ENCODE data around the gene ADK.

DNA sequence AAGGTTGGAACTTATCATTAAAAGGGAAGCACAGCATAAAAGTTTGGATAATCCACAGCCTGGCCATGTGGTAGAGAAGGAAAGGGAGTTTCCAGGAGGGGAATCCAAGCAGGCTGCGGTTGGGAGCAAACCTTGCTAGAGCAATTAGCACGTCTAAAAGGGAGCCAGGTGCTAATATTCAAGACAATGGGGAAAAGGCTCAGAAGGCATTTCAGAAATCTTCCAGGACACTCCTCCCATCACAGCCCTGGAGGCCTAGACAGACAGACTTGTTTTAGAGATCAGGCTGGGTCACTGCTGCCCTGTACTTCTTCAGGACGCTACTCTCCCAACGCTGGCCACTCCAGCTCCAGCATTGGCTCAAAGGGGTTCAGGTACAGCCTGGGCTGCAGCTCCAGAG lies 579.2 kb downstream of the ADK start:
- TF ChIP-seq, protein P1, sequence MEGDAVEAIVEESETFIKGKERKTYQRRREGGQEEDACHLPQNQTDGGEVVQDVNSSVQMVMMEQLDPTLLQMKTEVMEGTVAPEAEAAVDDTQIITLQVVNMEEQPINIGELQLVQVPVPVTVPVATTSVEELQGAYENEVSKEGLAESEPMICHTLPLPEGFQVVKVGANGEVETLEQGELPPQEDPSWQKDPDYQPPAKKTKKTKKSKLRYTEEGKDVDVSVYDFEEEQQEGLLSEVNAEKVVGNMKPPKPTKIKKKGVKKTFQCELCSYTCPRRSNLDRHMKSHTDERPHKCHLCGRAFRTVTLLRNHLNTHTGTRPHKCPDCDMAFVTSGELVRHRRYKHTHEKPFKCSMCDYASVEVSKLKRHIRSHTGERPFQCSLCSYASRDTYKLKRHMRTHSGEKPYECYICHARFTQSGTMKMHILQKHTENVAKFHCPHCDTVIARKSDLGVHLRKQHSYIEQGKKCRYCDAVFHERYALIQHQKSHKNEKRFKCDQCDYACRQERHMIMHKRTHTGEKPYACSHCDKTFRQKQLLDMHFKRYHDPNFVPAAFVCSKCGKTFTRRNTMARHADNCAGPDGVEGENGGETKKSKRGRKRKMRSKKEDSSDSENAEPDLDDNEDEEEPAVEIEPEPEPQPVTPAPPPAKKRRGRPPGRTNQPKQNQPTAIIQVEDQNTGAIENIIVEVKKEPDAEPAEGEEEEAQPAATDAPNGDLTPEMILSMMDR (conservative IDR thresholded peaks at IDR 0.05) = no peak
- TF ChIP-seq ZFX (IDR thresholded peaks at IDR 0.05) = no peak
